SK-N-SH treated with all-trans-retinoic acid at 6 μM for 48 hours (cell line): Measurements from ENCODE around the gene SLC6A4.

Experiments
- ATAC-seq: fragments of 200-7000 bp; cut with Tn5 transposase; 3 replicates; pipeline ENCODE4 v1.9.1; 2020; ENCODE audit warnings: mild to moderate bottlenecking, moderate library complexity
- ARNTL ChIP-seq: fragments of 450-650 bp; formaldehyde crosslinking; IDR thresholded peaks from 2 replicates; pipeline ENCODE4 v1.5.0; 2020; ENCODE audit warnings: low read depth, mild to moderate bottlenecking, moderate library complexity, borderline replicate concordance
- BACH2 ChIP-seq: fragments of 250-450 bp; sonication (Bioruptor Pico); IDR thresholded peaks from 2 replicates; pipeline ENCODE4 v1.9.0; 2021; ENCODE audit warnings: mild to moderate bottlenecking, borderline replicate concordance
- CSDC2 ChIP-seq: fragments of 250-450 bp; sonication (Bioruptor Pico); IDR thresholded peaks from 2 replicates; pipeline ENCODE4 v1.5.0; 2020; ENCODE audit warnings: mild to moderate bottlenecking, moderate library complexity
- CSRNP3 ChIP-seq: fragments of 250-450 bp; sonication (Bioruptor Pico); IDR thresholded peaks from 2 replicates; pipeline ENCODE4 v1.5.1; 2021; ENCODE audit warnings: mild to moderate bottlenecking, moderate library complexity
- ESRRG ChIP-seq: fragments of 250-450 bp; sonication (Bioruptor Pico); IDR thresholded peaks from 2 replicates; pipeline ENCODE4 v1.6.1; 2021; ENCODE audit warnings: mild to moderate bottlenecking
- GLIS3 ChIP-seq: fragments of 250-450 bp; sonication (Bioruptor Pico); IDR thresholded peaks from 2 replicates; pipeline ENCODE4 v1.5.0; 2020; ENCODE audit warnings: mild to moderate bottlenecking, moderate library complexity
- ISL1 ChIP-seq: fragments of 250-450 bp; sonication (Bioruptor Pico); IDR thresholded peaks from 2 replicates; pipeline ENCODE4 v2.1.2; 2022; ENCODE audit warnings: mild to moderate bottlenecking, moderate library complexity
- OSR1 ChIP-seq: fragments of 250-450 bp; sonication (Bioruptor Pico); IDR thresholded peaks from 2 replicates; pipeline ENCODE4 v1.8.0; 2022; ENCODE audit warnings: moderate library complexity, mild to moderate bottlenecking, inconsistent platforms
- PPARA ChIP-seq: fragments of 250-450 bp; sonication (Bioruptor Pico); IDR thresholded peaks from 2 replicates; pipeline ENCODE4 v1.5.0; 2020; ENCODE audit warnings: mild to moderate bottlenecking, borderline replicate concordance
- RARB ChIP-seq: fragments of 250-450 bp; sonication (Bioruptor Pico); IDR thresholded peaks from 2 replicates; pipeline ENCODE4 v1.8.0; 2021; ENCODE audit warnings: mild to moderate bottlenecking, moderate library complexity
- SNAI2 ChIP-seq: fragments of 250-450 bp; sonication (Bioruptor Pico); IDR thresholded peaks from 2 replicates; pipeline ENCODE4 v1.5.0; 2020; ENCODE audit warnings: mild to moderate bottlenecking, moderate library complexity
- TCF4 ChIP-seq: fragments of 250-450 bp; sonication (Bioruptor Pico); IDR thresholded peaks from 2 replicates; pipeline ENCODE4 v1.8.0; 2021; ENCODE audit warnings: mild to moderate bottlenecking, moderate library complexity, borderline replicate concordance
- TOX ChIP-seq: fragments of 250-450 bp; sonication (Bioruptor Pico); IDR thresholded peaks from 2 replicates; pipeline ENCODE4 v1.8.0; 2021; ENCODE audit warnings: mild to moderate bottlenecking, moderate library complexity, borderline replicate concordance
- ZC3H10 ChIP-seq: fragments of 250-450 bp; sonication (Bioruptor Pico); IDR thresholded peaks from 2 replicates; pipeline ENCODE4 v1.5.1; 2021; ENCODE audit warnings: mild to moderate bottlenecking, moderate library complexity
- ZFP3 ChIP-seq: fragments of 250-450 bp; sonication (Bioruptor Pico); IDR thresholded peaks from 2 replicates; pipeline ENCODE4 v1.5.0; 2020; ENCODE audit warnings: mild to moderate bottlenecking, moderate library complexity
- ZFP30 ChIP-seq: fragments of 450-650 bp; formaldehyde crosslinking; IDR thresholded peaks from 2 replicates; pipeline ENCODE4 v1.5.0; 2022; ENCODE audit warnings: mild to moderate bottlenecking, moderate library complexity
- ZNF565 ChIP-seq: fragments of 450-650 bp; formaldehyde crosslinking; conservative IDR thresholded peaks from 2 replicates; pipeline ENCODE4 v1.5.0; 2020; ENCODE audit warnings: low read depth, mild to moderate bottlenecking, moderate library complexity
- ZNF70 ChIP-seq: fragments of 450-650 bp; formaldehyde crosslinking; IDR thresholded peaks from 2 replicates; pipeline ENCODE4 v1.5.0; 2020; ENCODE audit warnings: mild to moderate bottlenecking, moderate library complexity
- ZNF8 ChIP-seq: fragments of 450-650 bp; formaldehyde crosslinking; IDR thresholded peaks from 2 replicates; pipeline ENCODE4 v1.5.0; 2020; ENCODE audit warnings: mild to moderate bottlenecking, moderate library complexity
- TF ChIP-seq, protein P1 (sequence below): fragments of 250-450 bp; sonication (Bioruptor Pico); IDR thresholded peaks from 2 replicates; pipeline ENCODE4 v1.5.1; 2020; ENCODE audit warnings: low read depth, mild to moderate bottlenecking, moderate library complexity
- TF ChIP-seq, protein P2 (sequence below): fragments of 250-450 bp; sonication (Bioruptor Pico); IDR thresholded peaks from 2 replicates; pipeline ENCODE4 v1.8.0; 2020; ENCODE audit warnings: mild to moderate bottlenecking, moderate library complexity, borderline replicate concordance
- TF ChIP-seq, protein P3 (sequence below): fragments of 250-450 bp; sonication (Bioruptor Pico); IDR thresholded peaks from 2 replicates; pipeline ENCODE4 v1.8.0; 2021; ENCODE audit warnings: low read depth, mild to moderate bottlenecking, moderate library complexity, borderline replicate concordance

Gene SLC6A4

DNA sequence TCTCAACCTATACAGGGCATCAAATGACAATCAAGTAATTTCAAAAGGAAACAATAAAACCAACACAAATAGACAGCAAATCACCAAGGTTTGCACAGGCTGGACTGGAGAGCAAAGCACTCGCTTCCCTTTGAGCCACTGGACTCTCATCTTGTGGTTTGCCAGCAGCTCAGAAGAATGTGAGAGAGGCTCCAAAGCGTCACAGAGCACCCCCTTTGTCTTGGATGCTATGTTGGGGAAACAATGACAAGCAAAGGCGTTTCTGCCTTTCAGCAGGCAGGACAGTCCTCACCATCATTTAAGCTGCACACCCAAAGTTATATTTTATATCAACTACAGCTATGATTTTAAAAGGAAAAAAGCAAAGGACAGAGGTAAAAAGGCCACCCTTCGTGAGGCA is 13.2 kb downstream of the SLC6A4 start (continued):
- TF ChIP-seq, protein P1, sequence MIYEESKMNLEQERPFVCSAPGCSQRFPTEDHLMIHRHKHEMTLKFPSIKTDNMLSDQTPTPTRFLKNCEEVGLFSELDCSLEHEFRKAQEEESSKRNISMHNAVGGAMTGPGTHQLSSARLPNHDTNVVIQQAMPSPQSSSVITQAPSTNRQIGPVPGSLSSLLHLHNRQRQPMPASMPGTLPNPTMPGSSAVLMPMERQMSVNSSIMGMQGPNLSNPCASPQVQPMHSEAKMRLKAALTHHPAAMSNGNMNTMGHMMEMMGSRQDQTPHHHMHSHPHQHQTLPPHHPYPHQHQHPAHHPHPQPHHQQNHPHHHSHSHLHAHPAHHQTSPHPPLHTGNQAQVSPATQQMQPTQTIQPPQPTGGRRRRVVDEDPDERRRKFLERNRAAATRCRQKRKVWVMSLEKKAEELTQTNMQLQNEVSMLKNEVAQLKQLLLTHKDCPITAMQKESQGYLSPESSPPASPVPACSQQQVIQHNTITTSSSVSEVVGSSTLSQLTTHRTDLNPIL = no peak
- no peak for TF ChIP-seq TOX (CRISPR knock-in tag)
- TF ChIP-seq, protein P2, sequence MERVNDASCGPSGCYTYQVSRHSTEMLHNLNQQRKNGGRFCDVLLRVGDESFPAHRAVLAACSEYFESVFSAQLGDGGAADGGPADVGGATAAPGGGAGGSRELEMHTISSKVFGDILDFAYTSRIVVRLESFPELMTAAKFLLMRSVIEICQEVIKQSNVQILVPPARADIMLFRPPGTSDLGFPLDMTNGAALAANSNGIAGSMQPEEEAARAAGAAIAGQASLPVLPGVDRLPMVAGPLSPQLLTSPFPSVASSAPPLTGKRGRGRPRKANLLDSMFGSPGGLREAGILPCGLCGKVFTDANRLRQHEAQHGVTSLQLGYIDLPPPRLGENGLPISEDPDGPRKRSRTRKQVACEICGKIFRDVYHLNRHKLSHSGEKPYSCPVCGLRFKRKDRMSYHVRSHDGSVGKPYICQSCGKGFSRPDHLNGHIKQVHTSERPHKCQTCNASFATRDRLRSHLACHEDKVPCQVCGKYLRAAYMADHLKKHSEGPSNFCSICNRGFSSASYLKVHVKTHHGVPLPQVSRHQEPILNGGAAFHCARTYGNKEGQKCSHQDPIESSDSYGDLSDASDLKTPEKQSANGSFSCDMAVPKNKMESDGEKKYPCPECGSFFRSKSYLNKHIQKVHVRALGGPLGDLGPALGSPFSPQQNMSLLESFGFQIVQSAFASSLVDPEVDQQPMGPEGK = no peak
- no peak for TF ChIP-seq RARB (CRISPR knock-in tag)
- no peak for TF ChIP-seq GLIS3 (CRISPR knock-in tag)
- TF ChIP-seq ZNF8 (CRISPR knock-in tag) = no peak
- no peak for TF ChIP-seq BACH2
- TF ChIP-seq ISL1 (CRISPR knock-in tag) = no peak
- TF ChIP-seq CSDC2 (CRISPR knock-in tag) = no peak

DNA sequence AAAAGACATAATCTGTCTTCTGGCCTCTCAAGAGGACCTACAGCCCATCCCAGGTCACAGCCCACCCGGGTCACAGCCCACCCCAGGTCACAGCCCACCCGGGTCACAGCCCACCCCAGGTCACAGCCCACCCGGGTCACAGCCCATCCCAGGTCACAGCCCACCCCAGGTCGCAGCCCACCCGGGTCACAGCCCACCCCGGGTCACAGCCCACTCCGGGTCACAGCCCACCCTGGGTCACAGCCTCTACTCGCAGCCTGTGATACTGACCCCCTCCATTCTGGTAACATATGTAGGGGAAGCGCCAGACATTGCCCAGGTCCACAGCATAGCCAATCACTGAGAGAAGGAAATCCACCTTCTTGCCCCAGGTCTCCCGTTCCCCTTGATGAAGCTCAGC is 14.2 kb downstream of the SLC6A4 start:
- ATAC-seq = no peak
- TF ChIP-seq SNAI2 (CRISPR knock-in tag) (no peak), BACH2 (no peak), ZC3H10 (CRISPR knock-in tag) (no peak), PPARA (CRISPR knock-in tag) (no peak), TOX (CRISPR knock-in tag) (no peak), TCF4 (CRISPR knock-in tag) (no peak), ISL1 (CRISPR knock-in tag) (no peak), ZFP3 (no peak), ZNF565 (CRISPR knock-in tag) (no peak), CSRNP3 (CRISPR knock-in tag) (no peak), RARB (CRISPR knock-in tag) (no peak), ZNF70 (no peak), ZNF8 (CRISPR knock-in tag) (no peak), ZFP30 (no peak), CSDC2 (CRISPR knock-in tag) (no peak), ARNTL (CRISPR knock-in tag) (no peak), ESRRG (no peak)
- TF ChIP-seq, protein P2 = no peak
- TF ChIP-seq, protein P3, sequence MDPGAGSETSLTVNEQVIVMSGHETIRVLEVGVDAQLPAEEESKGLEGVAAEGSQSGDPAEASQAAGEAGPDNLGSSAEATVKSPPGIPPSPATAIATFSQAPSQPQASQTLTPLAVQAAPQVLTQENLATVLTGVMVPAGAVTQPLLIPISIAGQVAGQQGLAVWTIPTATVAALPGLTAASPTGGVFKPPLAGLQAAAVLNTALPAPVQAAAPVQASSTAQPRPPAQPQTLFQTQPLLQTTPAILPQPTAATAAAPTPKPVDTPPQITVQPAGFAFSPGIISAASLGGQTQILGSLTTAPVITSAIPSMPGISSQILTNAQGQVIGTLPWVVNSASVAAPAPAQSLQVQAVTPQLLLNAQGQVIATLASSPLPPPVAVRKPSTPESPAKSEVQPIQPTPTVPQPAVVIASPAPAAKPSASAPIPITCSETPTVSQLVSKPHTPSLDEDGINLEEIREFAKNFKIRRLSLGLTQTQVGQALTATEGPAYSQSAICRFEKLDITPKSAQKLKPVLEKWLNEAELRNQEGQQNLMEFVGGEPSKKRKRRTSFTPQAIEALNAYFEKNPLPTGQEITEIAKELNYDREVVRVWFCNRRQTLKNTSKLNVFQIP (CRISPR knock-in tag) = no peak

GRCh38 chr17:30220414-30220813 is 15.1 kb downstream of the SLC6A4 start:
- TF ChIP-seq OSR1 (CRISPR knock-in tag) (no peak), GLIS3 (CRISPR knock-in tag) (no peak), TCF4 (CRISPR knock-in tag) (no peak)
- no peak for ATAC-seq

GRCh38 chr17:30219833-30220232 is 15.7 kb downstream of the SLC6A4 start:
- ATAC-seq = no peak
- TF ChIP-seq ARNTL (CRISPR knock-in tag) = no peak
- no peak for TF ChIP-seq ZNF70
- TF ChIP-seq, all 23 proteins: peak for 0
